GM19043 (cell line): ENCODE results near the gene TMEM41B.
A peak's percentile ranks its signal among the peaks of the same experiment; 100 is the strongest.

Experiments
- ATAC-seq: cut with Tn5 transposase; IDR thresholded peaks from one replicate; pipeline ENCODE4 v1.9.1; 2021; ENCODE audit warnings: low read depth; ENCODE audit not compliant: unreplicated experiment

Gene TMEM41B

GRCh38 chr11:9310485-9311090, 3.8 kb downstream of the TMEM41B start:
- no peak for ATAC-seq

GRCh38 chr11:9304178-9304577, 10.2 kb downstream of the TMEM41B start:
- ATAC-seq, result no peak

DNA sequence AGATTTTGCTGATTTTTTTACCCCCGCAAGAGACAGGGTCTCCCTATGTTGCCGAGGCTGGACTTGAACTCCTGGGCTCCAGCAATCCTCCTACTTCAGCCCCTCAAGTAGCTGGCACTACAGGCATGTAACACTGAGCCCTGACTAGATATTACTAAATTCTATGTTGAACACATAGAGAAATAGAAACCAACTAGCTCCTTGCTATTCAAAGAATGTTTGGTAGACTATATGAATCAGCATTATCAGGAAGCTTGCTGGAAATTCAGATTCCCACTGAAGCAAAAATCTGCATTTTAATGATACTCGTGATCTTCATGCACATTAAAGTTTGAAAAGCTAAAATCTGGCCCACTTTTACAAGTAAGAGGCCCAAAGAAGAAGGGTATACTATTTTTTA, 11.9 kb downstream of the TMEM41B start:
- ATAC-seq, result no peak

DNA sequence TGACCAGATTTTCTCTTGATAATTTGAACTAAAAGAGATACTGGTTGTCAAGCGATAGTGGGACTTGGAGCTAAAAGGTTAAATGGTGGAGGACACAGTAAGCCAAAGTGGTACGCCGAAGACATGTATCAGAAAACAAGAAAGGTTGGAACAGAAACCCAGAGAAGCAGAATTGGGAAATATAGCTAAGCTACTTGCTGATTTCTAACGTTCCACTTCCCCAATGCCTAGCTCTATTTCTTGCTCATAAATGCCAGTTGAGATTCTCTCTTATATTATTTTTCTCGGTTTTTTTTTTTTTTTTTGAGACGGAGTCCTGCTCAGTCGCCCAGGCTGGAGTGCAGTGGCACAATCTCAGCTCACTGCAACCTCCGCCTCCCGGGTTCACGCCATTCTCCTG, 12.7 kb downstream of the TMEM41B start:
- no peak for ATAC-seq

DNA sequence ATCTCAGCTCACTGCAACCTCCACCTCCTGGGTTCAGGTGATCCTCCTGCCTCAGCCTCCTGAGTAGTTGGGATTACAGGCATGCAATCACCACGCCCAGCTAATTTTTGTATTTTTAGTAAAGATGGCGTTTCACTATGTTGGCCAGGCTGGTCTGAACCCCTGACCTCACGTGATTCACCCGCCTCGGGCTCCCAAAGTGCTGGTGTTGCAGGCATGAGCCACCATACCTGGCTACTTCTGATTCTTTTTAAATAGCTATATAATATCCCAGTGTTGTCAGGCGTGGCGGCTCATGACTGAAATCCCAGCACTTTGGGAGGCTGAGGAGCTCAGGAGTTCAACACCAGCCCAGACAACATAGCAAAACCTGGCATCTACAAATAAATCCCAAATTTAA, 20.7 kb downstream of the TMEM41B start:
- ATAC-seq, result no peak

- no peak for ATAC-seq
These were observed 28.4 kb downstream of the TMEM41B start for GRCh38 chr11:9285850-9286587.

- peak; percentile 93 for ATAC-seq
These were observed 33.6 kb downstream of the TMEM41B start for GRCh38 chr11:9280655-9281301.

GRCh38 chr11:9277176-9277575, 37.2 kb downstream of the TMEM41B start:
- ATAC-seq, result no peak

GRCh38 chr11:9276571-9276970, 37.8 kb downstream of the TMEM41B start:
- ATAC-seq, result no peak

- no peak for ATAC-seq
These were observed 39.7 kb downstream of the TMEM41B start for GRCh38 chr11:9274499-9275258.

DNA sequence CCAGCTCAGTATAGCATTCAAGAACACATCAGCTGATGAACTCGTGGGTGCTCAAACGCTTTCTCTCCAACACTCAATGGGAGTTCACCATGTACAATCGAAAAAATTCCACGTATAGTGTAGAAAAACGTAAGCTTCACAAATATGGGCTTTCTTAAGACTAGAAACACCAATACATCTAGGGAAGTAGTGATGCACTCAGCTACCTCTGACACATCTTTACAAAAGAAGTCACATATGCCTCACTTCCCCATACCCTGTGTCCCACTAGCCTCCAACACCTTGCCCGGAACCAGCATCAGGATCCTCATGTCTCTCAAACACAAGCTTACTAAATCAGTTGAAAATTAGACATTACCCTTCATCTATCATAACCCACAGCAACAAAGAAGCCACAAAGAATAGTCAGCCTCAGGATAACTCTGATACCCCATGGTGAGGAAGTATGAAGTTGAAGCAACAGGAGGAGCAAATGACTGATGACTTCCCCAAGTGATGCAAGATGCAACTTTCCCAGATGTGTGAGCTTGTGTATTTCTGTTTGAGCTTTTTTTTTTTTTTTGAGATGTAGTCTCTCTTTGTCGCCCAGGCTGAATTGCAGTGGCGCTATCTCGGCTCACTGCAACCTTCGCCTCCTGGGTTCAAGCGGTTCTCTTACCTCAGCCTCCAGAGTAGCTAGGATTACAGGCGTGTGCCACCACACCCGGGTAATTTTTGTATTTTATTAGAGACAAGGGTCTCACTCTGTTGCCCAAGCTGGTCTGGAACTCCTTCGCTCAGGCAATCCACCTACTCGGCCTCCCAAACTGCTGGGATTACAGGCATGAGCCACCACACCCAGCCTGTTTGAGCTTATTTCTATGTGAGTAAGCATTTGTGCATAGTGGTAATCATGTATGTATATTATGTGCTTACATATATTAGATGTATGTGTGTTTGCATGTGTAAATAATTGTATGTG, 40.7 kb downstream of the TMEM41B start:
- no peak for ATAC-seq

GRCh38 chr11:9269492-9270013, 44.8 kb downstream of the TMEM41B start:
- ATAC-seq, result no peak

DNA sequence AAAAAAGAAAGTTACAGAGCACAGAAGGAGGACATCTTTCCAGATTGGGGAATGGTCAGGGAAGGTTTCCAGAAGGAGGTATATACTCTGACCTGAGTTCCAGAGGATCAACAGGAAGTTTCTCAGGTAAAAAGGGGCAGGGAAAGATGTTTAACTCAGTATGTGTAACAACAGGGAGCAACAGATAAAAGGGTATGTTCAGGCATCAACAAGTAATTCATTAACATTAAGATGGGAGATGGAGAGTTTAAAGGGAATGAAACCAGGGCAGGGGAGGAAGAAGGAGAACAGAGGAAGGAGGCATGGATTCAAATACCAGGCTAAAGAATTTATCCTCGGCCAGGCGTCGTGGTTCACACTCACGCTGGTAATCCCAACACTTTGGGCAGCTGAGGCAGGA, 46.7 kb downstream of the TMEM41B start:
- no peak for ATAC-seq

DNA sequence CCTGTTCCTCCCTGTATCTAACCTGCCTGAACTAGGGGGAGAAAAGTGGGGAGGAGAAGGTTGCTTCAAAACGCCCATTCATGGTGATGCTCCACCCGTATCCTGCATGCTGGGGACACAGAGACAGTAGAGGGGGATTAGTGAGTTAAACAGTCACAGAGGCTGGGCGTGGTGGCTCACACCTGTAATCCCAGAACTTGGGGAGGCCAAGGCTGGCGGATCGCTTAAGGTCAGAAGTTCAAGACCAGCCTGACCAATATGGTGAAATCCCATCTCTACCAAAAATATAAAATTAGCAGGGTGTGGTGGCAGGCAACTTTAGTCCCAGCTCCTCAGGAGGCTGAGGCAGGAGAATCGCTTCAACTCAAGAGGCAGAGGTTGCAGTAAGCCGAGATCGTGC, 47.5 kb downstream of the TMEM41B start:
- no peak for ATAC-seq

DNA sequence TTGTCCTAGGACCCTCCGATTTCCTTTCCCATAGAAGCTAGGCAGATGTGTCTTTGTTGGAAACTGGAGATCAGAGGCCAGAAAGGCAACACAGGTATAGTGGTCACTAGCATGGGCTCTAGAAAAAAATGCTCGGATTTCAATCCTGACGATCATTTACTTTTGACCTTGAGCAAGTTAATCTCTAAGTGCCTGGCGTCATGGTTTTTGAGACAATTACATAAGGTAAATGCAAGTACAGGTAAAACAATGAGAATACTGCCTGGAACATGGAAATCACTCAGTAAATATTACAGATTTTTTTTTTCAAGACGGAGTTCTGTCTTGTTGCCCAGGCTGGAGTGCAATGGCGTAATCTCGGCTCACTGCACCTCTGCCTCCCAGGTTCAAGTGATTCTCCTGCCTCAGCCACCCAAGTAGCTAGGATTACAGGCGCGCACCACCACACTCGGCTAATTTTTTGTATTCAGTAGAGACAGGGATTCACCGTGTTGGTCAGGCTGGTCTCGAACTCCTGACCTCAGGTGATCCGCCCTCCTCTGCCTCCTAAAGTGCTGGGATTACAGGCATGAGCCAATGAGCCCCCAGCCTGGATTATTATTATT, 48.2 kb downstream of the TMEM41B start:
- no peak for ATAC-seq

DNA sequence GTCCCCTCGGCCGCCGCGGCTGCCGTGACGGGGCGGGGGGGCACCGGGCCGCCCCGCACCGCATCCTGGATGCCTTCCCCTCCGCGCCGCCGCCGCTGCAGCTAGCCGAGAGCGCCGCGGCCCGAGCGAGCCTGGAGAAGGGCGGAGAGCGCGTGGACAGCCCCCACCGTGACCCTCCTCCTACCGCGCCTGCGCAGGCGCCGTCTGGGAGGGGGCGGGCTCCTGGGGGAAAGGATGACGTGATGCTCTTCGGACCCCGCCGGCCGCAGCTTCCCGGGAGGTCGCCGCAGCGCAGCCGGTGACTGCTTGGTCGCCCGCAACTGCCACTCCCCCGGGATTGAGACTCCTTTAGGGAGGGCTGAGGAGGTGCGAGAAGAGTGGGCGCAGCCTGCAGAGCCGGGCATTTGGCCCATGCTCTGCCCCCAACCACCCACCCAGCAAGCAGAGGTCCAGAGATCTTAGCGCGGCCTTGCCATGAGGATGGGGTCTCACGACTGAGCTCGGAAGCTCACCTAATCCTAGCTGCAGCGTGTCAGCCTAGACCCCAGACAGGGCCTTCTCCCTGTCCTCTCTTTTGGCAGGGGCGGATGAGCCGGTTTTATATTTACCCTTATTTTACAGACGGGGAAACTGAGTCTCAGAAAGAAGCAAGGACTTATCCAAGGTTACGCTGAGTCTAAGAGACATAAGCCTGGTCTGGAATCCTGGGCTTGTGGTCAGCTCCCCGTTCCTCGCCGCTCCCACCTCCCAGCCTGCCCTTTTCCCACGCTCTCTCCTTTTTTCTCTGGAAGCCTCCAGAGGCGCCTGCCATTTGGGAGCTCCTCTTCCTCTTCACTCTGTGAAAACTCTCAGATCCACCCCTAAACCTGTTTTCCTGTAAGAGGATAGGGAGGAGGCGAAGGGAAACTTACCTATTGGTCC, 48.9 kb downstream of the TMEM41B start, which contains the start of gene DENND5A:
Gene DENND5A (minus strand): TSS at position 140 of the 921 bp plus-strand sequence. CDS start 281 bp downstream, outside the sequence.
- no peak for ATAC-seq

- peak; percentile 7 for ATAC-seq
These were observed 49.8 kb downstream of the TMEM41B start for GRCh38 chr11:9264316-9265210.
